GM10847 (cell line): ENCODE measurements around the gene PPP2R5E.

Experiments
- POLR2A ChIP-seq: IDR thresholded peaks from 2 replicates; pipeline ENCODE4 v1.6.1; 2011; ENCODE audit not compliant: insufficient read length; ENCODE audit errors: extremely low read depth

Gene PPP2R5E

DNA sequence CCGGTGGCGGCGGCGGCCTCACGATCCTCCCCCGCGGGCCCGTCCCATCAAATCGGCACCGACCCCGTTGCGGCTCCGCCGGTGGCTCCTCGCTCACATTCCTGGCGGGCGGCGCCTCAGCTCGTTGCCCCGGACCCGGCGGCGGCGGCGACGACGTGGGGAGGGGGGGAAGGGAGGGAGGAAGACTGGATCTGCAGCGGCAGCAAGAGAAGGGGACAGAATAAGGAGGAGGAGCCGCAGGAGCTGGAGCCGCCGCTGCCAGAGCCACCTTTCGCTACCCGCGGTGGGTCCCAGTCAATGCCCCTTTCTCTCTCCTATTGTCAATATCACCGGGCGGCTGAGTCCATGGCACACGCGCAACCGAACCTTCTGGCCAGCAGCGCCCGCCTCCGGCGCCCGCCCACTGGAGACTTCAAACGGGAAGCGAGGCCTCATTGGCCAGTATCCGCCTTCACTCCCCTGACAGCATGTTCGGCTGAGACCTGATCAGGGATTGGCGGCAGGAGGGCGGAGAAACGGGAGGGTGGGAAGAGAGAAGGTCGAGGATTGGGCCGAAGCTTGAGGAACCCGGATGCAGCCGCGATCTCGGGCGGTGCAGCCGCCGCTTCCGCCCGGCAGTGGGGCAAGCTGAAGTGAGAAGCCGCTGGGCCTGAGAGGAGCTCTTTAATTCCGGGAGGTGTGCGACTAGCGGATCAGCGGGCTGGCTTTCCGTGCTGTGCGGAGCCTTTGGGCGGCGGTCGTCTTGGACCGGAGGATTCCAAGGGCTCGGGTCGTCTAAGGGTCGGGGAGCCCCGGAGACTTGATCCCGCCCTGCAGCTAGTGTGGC lies at the start of gene PPP2R5E:
Gene PPP2R5E, minus strand, starts transcription at position 378 of the 826 bp plus-strand sequence. CDS start 3,692 bp downstream, outside the sequence.
- TF ChIP-seq POLR2A = peak; percentile 85

DNA sequence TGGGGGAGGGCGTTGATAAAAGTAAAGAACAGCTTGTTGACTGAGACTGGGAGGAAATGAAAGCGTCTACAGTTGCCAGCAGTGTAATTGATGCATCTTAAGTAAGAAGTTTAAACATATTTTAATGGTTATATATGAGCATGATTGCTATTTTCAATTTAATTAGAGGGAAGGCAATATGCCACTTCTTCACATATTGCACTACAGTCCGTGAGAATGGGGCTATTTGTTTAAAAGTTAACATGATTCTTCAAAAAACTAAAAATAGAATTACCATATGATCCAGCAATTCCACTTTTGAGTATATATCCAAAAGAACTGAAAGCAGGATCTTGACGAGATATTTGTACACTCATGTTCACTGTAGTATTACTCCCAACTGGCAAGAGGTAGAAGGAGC lies 38.3 kb upstream of the PPP2R5E start:
- no peak for TF ChIP-seq POLR2A

DNA sequence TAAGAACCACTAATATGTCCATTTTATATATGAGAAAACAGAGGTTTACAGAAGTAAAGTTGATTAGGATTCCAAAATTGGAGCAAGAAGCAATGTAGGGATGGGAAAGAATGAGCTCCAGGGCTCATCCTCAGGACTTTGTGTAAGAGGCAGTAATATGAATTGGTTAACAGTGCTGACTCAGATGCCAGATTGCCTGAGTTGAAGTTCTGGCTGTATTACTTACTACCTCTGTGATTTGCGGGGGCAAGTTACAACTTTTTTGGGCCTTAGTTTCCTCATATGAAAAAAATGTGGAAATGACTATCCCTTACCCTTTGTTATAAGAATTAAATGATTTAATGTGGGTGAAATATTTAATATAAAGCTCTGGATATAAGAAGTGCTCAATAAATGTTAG lies 35.1 kb upstream of the PPP2R5E start:
- no peak for TF ChIP-seq POLR2A

DNA sequence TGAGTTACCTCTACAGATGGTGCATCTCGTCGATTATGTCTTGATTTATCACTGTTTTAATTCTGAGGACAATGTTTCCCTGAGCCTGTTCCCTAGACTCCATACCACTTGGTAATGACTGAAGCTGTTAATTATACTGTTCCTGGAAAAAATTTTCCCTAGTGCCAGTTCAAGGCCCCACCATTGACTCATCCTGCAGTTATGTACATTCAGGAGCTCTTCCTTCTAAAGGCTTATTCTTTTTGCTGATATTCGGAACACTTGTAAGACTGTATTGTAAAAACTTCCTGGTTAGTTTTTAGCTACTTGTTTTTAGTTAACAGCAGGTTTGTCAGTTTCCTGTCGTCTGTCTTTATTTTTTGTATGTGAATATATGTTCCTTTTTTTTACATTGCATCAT lies 30.4 kb upstream of the PPP2R5E start:
- no peak for TF ChIP-seq POLR2A

DNA sequence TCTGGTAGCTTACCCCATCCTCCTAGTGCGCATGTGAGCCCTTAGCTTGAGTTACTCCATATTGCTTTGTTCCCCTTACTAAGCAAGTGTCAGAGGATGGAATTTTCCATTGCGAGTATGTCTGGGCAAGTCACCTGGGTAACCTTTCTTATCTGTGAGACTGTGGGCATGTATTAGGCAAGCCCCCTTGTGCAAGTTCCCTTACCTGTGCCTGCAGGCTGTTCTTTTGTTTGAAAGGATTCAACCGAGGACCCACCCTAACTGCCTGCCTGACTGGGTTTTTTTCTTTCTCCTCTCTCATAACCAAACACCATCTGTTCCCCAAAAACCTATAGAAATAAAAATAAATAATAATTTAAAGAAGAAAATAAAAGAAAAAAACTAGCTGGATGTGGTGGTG lies 22.3 kb upstream of the PPP2R5E start:
- no peak for TF ChIP-seq POLR2A

DNA sequence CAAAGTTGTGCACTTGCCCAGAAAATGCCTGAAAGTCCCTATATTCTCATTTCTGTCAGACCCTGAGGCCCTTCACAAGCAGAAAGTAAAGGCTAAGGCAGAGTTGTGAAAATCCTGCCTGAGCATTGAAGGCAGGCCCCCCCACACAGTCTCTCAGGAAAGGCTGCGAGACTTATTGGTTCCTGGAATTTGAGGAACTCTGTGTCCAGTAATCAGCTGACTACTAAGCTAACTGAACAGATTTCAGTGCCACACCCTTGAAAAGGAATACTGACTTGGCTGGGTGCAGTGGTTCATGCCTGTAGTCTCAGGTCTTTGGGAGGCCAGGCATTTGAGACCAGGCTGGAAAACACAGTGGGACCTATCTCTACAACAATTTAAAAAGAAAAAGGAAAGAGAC lies 21.1 kb upstream of the PPP2R5E start:
- no peak for TF ChIP-seq POLR2A

DNA sequence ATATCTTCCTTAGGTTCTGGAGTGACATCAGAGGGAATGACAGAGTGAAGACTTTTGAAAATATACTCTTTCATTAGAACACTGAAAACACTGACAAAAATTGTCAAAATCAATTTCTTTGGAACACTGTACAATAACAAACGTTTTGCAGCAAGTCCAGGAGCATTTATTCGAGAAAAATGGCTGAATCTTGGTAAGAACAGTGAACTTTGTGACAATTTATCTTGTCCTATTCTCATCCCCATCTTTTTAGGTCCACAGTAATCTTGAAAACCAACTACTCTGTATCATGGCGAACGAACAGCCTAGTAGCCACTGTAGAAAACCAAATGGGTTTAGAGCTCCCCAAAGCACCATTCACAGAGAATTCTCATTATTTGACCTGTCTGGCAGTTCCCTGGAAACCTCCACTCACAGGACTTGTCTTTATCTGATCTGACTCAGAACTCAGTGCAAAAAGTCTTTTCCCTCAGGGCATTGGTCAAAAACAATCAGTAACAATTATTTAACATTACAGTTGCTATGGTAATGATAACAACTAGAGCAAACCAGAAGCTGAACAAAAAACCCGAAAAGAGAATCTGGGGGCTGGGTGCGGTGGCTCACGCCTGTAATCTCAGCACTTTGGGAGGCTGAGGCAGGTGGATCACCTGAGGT lies 20.3 kb upstream of the PPP2R5E start:
- no peak for TF ChIP-seq POLR2A

DNA sequence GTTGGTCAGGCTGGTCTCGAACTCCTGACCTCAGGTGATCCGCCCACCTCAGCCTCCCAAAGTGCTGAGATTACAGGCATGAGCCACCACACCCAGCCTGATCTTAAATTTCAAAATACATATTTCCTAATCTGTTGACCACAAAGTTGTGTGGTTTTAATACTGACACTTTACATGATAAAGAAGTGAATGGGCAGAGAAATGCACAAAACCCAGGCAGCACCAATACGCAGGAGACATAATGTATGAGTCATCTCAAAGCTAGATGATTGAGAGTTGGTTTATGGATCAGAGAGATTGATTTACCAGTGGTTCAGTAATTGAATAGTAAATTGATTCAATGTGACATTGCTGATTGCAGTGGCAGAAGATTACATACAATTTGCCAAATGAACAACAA lies 19.2 kb upstream of the PPP2R5E start:
- no peak for TF ChIP-seq POLR2A

DNA sequence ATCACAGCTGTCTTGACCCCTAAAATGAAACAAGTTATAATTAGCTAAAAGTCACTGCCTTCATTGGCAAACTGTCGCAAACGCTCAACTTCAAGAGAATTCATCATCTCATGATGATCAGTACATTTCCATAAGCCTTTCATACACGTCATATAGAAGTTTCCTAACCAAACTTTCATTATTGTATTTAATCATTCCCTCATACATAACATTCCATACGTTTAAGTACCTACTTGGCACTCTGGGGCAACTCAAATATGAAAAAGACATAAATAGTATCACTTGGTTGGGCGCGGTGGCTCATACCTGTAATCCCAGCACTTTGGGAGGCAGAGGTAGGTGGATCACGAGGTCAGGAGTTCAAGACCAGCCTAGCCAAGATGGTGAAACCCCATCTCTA lies 12.4 kb upstream of the PPP2R5E start:
- TF ChIP-seq POLR2A = no peak

DNA sequence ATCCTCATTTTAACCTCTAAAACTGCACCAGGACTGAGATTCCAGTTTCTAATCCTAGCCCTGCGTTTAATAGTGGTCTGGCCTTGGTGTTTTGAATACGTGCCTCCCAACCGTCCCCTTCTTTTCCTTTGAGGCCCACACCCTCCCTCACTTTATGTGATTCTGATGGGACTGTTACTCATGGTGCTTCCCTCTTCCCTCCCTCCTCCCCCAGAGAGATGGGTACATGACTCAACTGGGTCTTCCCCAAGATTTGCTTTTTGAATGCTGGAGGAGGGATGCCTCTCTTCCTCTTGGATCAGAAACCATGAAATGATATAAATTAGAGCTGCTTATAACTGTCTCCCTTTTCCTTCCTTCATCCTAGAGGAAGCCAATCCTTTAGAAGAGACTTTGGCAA lies 8.2 kb upstream of the PPP2R5E start:
- no peak for TF ChIP-seq POLR2A

DNA sequence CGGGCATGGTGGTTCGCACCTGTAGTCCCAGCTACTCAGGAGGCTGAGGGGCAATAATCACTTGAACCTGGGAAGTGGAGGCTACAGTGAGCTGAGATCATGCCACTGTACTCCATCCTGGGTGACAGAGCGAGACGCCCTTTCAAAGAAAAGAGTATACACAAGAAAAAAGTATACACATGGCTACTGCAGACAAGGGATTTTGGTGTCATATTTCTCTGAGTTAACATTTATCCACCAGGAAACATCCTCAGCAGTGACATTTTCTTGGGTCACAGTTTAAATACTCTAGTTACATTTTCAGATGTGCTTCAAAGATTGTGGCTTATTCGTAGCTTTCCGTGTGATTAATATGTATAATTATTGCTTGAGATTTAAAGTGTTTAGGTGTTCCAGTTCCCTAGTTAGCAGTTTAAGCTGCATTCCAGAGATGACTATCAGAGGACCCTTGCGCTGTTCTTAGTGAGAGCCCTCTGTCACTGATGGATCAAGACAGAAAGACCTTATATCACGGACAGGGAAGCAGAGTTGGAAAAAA lies 4.7 kb upstream of the PPP2R5E start:
- no peak for TF ChIP-seq POLR2A

DNA sequence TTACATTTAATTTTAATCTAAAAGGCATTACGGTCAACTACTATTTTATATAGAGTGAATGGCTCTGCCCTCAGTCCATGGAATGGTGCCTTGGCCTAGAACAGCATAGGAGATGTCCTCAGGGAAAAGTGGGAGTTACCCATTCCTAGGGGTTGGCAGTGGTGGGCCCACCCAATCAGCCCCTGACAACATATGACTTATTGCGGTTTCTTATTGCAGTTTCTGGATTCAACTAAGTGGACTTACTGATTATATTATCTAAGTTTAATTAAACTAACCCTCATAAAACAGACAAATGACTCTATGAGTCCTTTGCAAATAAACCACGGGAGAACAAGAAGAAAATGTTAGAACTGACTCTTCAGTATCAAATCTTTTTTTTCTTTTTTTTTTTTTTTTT lies 2.3 kb upstream of the PPP2R5E start:
- TF ChIP-seq POLR2A = no peak

DNA sequence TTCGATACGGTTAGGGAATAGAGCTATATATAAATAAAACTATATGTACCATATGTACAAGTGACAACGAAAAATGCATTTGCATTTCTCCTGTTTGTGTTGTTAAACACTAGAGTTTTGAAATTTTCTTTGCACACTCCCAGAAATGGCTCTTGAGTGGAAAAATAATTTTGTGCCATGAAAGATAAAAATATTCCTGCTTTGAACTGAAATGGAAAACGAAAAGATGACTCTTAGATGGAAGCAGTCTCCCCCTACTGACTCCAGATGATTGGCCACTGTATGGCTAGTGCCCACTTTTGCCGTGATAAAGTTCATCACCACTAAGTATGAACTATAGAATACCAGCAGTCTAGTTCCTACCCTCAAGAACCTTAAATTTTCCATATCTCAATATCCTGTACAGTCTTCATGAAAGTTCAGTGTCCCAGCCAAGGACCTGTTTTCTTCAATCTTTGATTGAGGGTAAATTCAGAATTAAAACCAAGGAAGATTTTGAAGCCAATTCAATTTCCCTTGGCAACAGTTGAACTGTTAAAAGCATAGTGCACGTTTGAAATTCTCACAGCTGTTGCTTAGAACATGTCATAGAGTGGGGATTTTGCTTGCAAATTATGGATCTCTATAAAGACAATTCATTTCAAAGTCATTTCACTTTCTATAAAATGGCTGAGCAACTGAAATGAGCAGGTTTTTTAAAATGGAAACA lies 1.6 kb upstream of the PPP2R5E start:
- no peak for TF ChIP-seq POLR2A

DNA sequence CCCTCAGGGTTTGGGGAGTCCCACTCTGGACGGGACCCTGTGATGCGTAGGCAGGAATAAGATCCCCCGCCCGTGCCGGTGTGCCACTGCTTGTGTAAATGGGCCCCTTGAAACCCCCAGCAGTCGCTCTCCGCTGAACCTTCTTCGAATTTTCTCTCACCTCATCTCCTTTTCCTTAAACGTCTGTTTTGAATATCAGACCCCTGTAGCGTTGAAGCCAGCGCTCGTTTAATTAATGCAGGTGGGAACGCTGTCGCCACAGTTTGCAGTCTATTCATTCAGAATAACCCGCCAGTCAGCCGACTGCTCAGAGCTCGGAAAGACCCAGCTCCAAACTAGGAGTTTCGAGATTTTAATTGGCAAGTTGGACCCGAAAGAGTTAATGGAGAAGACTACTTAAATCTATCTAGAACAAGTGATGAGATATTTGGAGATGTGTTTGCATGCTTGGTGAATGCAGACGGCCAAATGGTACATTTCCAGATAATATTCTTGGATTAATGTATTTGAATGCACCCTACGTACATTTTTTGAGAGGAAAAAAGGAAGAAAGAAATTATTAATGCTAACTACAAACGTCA lies 739 bp upstream of the PPP2R5E start:
- no peak for TF ChIP-seq POLR2A

DNA sequence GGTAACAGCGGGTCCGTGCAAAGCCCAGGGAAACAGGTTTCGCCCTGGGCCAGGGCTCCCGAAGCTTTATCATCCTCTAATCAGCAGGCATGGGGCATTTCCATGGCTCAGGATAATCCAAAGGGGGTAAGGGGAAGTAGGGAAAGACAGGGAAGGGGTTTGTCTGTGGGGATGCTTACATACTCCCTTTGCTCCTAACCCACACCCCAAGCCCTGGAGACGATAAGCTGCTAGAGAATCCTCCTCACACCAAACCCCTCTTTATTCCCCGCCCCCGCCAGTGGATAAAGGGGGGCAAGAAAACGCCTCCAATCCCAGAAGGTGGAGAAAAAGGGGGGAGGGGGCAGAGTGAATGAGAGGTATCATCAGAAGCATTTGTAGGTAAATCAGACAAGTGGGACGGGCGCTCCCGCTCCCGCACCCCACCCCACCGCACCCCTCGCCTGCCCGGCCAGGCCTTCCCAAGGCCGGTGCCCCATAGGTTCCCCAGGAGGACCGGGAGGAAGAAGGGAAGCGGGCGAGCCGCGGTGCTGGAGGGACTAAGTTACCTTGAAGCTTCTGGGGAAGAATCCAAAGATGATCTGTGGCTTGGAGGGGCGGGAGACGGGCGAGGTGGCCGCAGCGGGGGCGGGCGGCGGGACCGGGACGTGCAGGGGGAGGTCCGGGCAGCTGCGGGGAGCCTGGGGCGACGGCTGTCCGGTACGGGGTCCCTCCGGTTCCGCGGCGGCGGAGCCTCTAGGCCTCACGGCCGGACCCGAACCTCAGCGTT lies 762 bp downstream of the PPP2R5E start:
- no peak for TF ChIP-seq POLR2A
